Measurements from ENCODE around the gene DUOXA2.

GRCh38 chr15:45141386-45141785 lies 27.3 kb downstream of the DUOXA2 start:
- TF ChIP-seq GATA2 (IDR thresholded peaks at IDR 0.05; ENCODE audit: low read depth, low read length) (no peak), GATA3 (IDR thresholded peaks at IDR 0.05; ENCODE audit: low read depth, low read length) (no peak)
